Measurements from ENCODE around the gene NAAA. TPM values are rescaled to one million over a fixed set of nuclear protein-coding genes. Genes with fewer than 3 reads are reported as not detected.
"Not testable (repeated sequence)": the region's sequence is repeated elsewhere in the genome, so short reads cannot be mapped to it uniquely, and the experiment has no call there.

NAAA gene
- total RNA-seq, 2 experiments from 2014 or later: 15.3 to 21.5 TPM

- ChIA-PET CTCF (ENCODE audit: unreplicated experiment) (no interaction called here), POLR2A (no interaction called here)
- no peak for TF ChIP-seq EZH2phosphoT487 (IDR thresholded peaks at IDR 0.05; ENCODE audit: borderline replicate concordance, low read depth, low read length)
- TF ChIP-seq CTCF (conservative IDR thresholded peaks at IDR 0.05; ENCODE audit: low read length): no peak
- no peaks in the 10 kb centered on the region for H3K36me3 ChIP-seq (ENCODE audit: insufficient read depth, low read length)
- no peaks in the 10 kb centered on the region for H3K4me1 ChIP-seq (ENCODE audit: insufficient read depth, low read length, poor library complexity, severe bottlenecking)
- H3K4me2 ChIP-seq (ENCODE audit: low read length): no peak overlapping the region
- no peaks in the 10 kb centered on the region for H3K9me2 ChIP-seq (ENCODE audit: insufficient read depth, low read length)
- H3K79me2 ChIP-seq (ENCODE audit: insufficient read depth, low read depth, low read length): no peaks in the 10 kb centered on the region
- no peaks in the 10 kb centered on the region for H4K20me1 ChIP-seq (ENCODE audit: insufficient read depth, low read length)
- 0 out of 2 replicates have a peak, but pooled peaks cover 5% of the 10 kb centered on the region for H3K9me3 ChIP-seq (ENCODE audit: low read length)
- no peak overlapping the region for H3K27ac ChIP-seq (ENCODE audit: low read depth, low read length, poor library complexity, severe bottlenecking)
- DNase-seq (ENCODE audit: low spot score): no peak
- intact Hi-C loops (cut with micrococcal nuclease; ENCODE audit: unreplicated experiment): no loop called here
- H2AFZ ChIP-seq (ENCODE audit: low read length): no peak overlapping the region
- no TSS peak for BruUV-seq (replicated peaks)
- H3K4me3 ChIP-seq (ENCODE audit: low read depth, low read length, poor library complexity, severe bottlenecking): no peak overlapping the region
Measured at GRCh38 chr4:75912968-75913367, 27.8 kb downstream of the NAAA start.

GRCh38 chr4:75910831-75911230, 30.0 kb downstream of the NAAA start:
- H3K4me3 ChIP-seq (ENCODE audit: low read depth, low read length, poor library complexity, severe bottlenecking); H4K20me1 ChIP-seq (ENCODE audit: insufficient read depth, low read length); H3K27ac ChIP-seq (ENCODE audit: low read depth, low read length, poor library complexity, severe bottlenecking); intact Hi-C loops (cut with micrococcal nuclease; ENCODE audit: unreplicated experiment); H3K79me2 ChIP-seq (ENCODE audit: insufficient read depth, low read depth, low read length); DNase-seq (ENCODE audit: low spot score); CTCF ChIA-PET (ENCODE audit: unreplicated experiment); H3K36me3 ChIP-seq (ENCODE audit: insufficient read depth, low read length); H2AFZ ChIP-seq (ENCODE audit: low read length); POLR2A ChIA-PET; H3K4me2 ChIP-seq (ENCODE audit: low read length); H3K9me2 ChIP-seq (ENCODE audit: insufficient read depth, low read length); H3K9me3 ChIP-seq (ENCODE audit: low read length); H3K4me1 ChIP-seq (ENCODE audit: insufficient read depth, low read length, poor library complexity, severe bottlenecking); BruUV-seq (replicated peaks): not testable (repeated sequence)

GRCh38 chr4:75909405-75909804, 31.4 kb downstream of the NAAA start:
- Histone ChIP-seq H3K9me3 (ENCODE audit: low read length) (0 out of 2 replicates have a peak, but pooled peaks cover 5% of the 10 kb centered on the region), H3K4me3 (ENCODE audit: low read depth, low read length, poor library complexity, severe bottlenecking) (no peak overlapping the region), H4K20me1 (ENCODE audit: insufficient read depth, low read length) (no peaks in the 10 kb centered on the region), H2AFZ (ENCODE audit: low read length) (no peak overlapping the region), H3K27ac (ENCODE audit: low read depth, low read length, poor library complexity, severe bottlenecking) (no peak overlapping the region), H3K4me1 (ENCODE audit: insufficient read depth, low read length, poor library complexity, severe bottlenecking) (no peaks in the 10 kb centered on the region), H3K36me3 (ENCODE audit: insufficient read depth, low read length) (no peaks in the 10 kb centered on the region), H3K9me2 (ENCODE audit: insufficient read depth, low read length) (no peaks in the 10 kb centered on the region), H3K4me2 (ENCODE audit: low read length) (no peak overlapping the region), H3K79me2 (ENCODE audit: insufficient read depth, low read depth, low read length) (no peaks in the 10 kb centered on the region)
- no peak for DNase-seq (ENCODE audit: low spot score)
- BruUV-seq (replicated peaks): no TSS peak
- intact Hi-C loops (cut with micrococcal nuclease; ENCODE audit: unreplicated experiment): no loop called here
- ChIA-PET POLR2A (interaction anchor here (0.7 to 1.1 kb wide), 2 partner anchors 15 to 27 kb away, joined by 3 read pairs; no protein-coding TSS in a partner anchor), CTCF (ENCODE audit: unreplicated experiment) (no interaction called here)
- TF ChIP-seq EZH2phosphoT487 (IDR thresholded peaks at IDR 0.05; ENCODE audit: borderline replicate concordance, low read depth, low read length) (no peak), CTCF (conservative IDR thresholded peaks at IDR 0.05; ENCODE audit: low read length) (no peak)
